Nucleus accumbens (tissue), 56 donors: ENCODE measurements around the gene ECSCR.
A peak's percentile ranks its signal among the peaks of the same experiment; 100 is the strongest.
"Not testable (repeated sequence)": the region's sequence is repeated elsewhere in the genome, so short reads cannot be mapped to it uniquely, and the experiment has no call there.

ENCODE experiments used
- DNase-seq, 56 donors: peaks; one replicate each; lab custom pipeline; 2025; lab: John Stamatoyannopoulos, UW

ECSCR gene

GRCh38 chr5:139446956-139447779 is 15.4 kb downstream of the ECSCR start:
- DNase-seq, result no peak

- DNase-seq, result no peak
Observed at GRCh38 chr5:139445325-139446170, 17.0 kb downstream of the ECSCR start.

- peak in 1 of 56 donors; percentile 4 for DNase-seq
Observed at GRCh38 chr5:139443831-139444453, 18.6 kb downstream of the ECSCR start.

GRCh38 chr5:139440416-139440815 is 22.1 kb downstream of the ECSCR start:
- not testable (repeated sequence) for DNase-seq

GRCh38 chr5:139439013-139439903 is 23.3 kb downstream of the ECSCR start, which contains the start of gene DNAJC18:
TSS of gene DNAJC18 (minus strand) at chr5:139439525. CDS start at chr5:139439445, 80 bp downstream.
- peak; percentile 69 to 98 (median 91) for DNase-seq

GRCh38 chr5:139438707-139439012 is 23.9 kb downstream of the ECSCR start:
- DNase-seq, result peak in 1 of 56 donors; percentile 45

GRCh38 chr5:139435676-139436075 is 26.9 kb downstream of the ECSCR start:
- no peak for DNase-seq

- DNase-seq, result no peak
Observed at GRCh38 chr5:139431706-139432105, 30.8 kb downstream of the ECSCR start.

- no peak for DNase-seq
Observed at GRCh38 chr5:139430015-139430414, 32.5 kb downstream of the ECSCR start.

GRCh38 chr5:139426203-139426885 is 36.2 kb downstream of the ECSCR start:
- no peak for DNase-seq

- DNase-seq, result no peak
Observed at GRCh38 chr5:139425497-139425896, 37.0 kb downstream of the ECSCR start.

- DNase-seq, result peak in 13 of 56 donors; percentile 6 to 60 (median 31)
Observed at GRCh38 chr5:139422307-139422893, 40.1 kb downstream of the ECSCR start.

GRCh38 chr5:139419226-139420192 is 43.0 kb downstream of the ECSCR start:
- no peak for DNase-seq

GRCh38 chr5:139418793-139419192 is 43.8 kb downstream of the ECSCR start:
- no peak for DNase-seq

- peak in 5 of 56 donors; percentile 20 to 44 (median 22) for DNase-seq
Observed at GRCh38 chr5:139417214-139417613, 45.3 kb downstream of the ECSCR start.

GRCh38 chr5:139416651-139417050 is 45.9 kb downstream of the ECSCR start:
- DNase-seq, result no peak

GRCh38 chr5:139415869-139416268 is 46.7 kb downstream of the ECSCR start:
- DNase-seq, result no peak
